CD4-positive, CD25-positive, alpha-beta regulatory T cell (primary cell): Measurements from ENCODE around the gene SSU72. TPM values are rescaled to one million over a fixed set of nuclear protein-coding genes. Genes with fewer than 3 reads are reported as not detected.

Experiments used
- ATAC-seq, 2 donors: fragments of 150-1000 bp; cut with Tn5 transposase; one replicate each; pipeline ENCODE4 v1.10.0; 2021; ENCODE audit warnings: low read depth in 2 of 2, moderate number of reproducible peaks in 2 of 2, moderate library complexity in 1 of 2
- DNase-seq, 3 donors: peaks; one replicate each; pipeline versions ENCODE4 v3.0.0 to v3.0.0-alpha.2; 2012 to 2022; ENCODE audit warnings: mixed read lengths in 1 of 3
- H3K27ac ChIP-seq: one replicate; pipeline ENCODE4 v1.7.0; 2013; ENCODE audit warnings: mild to moderate bottlenecking, low read length; ENCODE audit not compliant: insufficient read depth, poor library complexity, severe bottlenecking
- H3K27me3 ChIP-seq: one replicate; pipeline ENCODE4 v1.7.0; 2013; ENCODE audit warnings: low read length; ENCODE audit not compliant: control insufficient read depth, insufficient read depth
- H3K36me3 ChIP-seq: one replicate; pipeline ENCODE4 v1.7.0; 2013; ENCODE audit warnings: mild to moderate bottlenecking, low read length, moderate library complexity; ENCODE audit not compliant: control insufficient read depth, insufficient read depth
- H3K4me1 ChIP-seq: 2 replicates; pipeline ENCODE4 v1.7.0; 2013; ENCODE audit warnings: mild to moderate bottlenecking, low read length; ENCODE audit not compliant: insufficient read depth, control insufficient read depth, poor library complexity, severe bottlenecking
- H3K4me3 ChIP-seq: one replicate; pipeline ENCODE4 v1.7.0; 2013; ENCODE audit warnings: low read depth, mild to moderate bottlenecking, low read length, moderate library complexity
- H3K9me3 ChIP-seq, 2 experiments: 1 replicate in 1 of 2; 2 replicates in 1 of 2; pipeline ENCODE4 v1.7.0; 2013; ENCODE audit warnings: low read length in 2 of 2, mild to moderate bottlenecking in 1 of 2, moderate library complexity in 1 of 2; ENCODE audit not compliant: control insufficient read depth in 2 of 2
- H3K27ac Mint-ChIP-seq, 3 donors: one replicate each; pipeline ENCODE4 v1.8.0; 2020 to 2022; ENCODE audit warnings: mild to moderate bottlenecking in 3 of 3, mixed read lengths in 3 of 3, moderate library complexity in 2 of 3
- H3K27me3 Mint-ChIP-seq: one replicate; pipeline ENCODE4 v1.8.0; 2022; ENCODE audit warnings: mild to moderate bottlenecking, mixed read lengths
- H3K36me3 Mint-ChIP-seq: one replicate; pipeline ENCODE4 v1.8.0; 2020; ENCODE audit warnings: mixed read lengths
- H3K4me1 Mint-ChIP-seq, 4 donors: one replicate each; pipeline ENCODE4 v1.8.0; 2020 to 2022; ENCODE audit warnings: mixed read lengths in 4 of 4, mild to moderate bottlenecking in 1 of 4
- H3K4me3 Mint-ChIP-seq, 4 donors: one replicate each; pipeline ENCODE4 v1.8.0; 2020 to 2022; ENCODE audit warnings: mild to moderate bottlenecking in 4 of 4, mixed read lengths in 4 of 4, moderate library complexity in 3 of 4
- H3K9me3 Mint-ChIP-seq, 7 donors: one replicate each; pipeline ENCODE4 v1.8.0; 2020 to 2022; ENCODE audit warnings: mixed read lengths in 7 of 7, mild to moderate bottlenecking in 3 of 7, moderate library complexity in 2 of 7
- polyA plus RNA-seq, 4 donors: library from polyadenylated mRNA; unstranded; fragments of 300-500 nt; fragmentation: Illumina TruSeq; gene quantifications; one replicate each; pipeline ENCODE4 v1.2.3, GENCODE V29; 2021
- total RNA-seq: library from RNA; stranded (reverse); gene quantifications from one replicate; pipeline ENCODE4 v1.2.3, GENCODE V29; 2022

The SSU72 gene
- 104 TPM for total RNA-seq
- 100 to 1,000 TPM; 185 to 279 (median 217) TPM for polyA plus RNA-seq

DNA sequence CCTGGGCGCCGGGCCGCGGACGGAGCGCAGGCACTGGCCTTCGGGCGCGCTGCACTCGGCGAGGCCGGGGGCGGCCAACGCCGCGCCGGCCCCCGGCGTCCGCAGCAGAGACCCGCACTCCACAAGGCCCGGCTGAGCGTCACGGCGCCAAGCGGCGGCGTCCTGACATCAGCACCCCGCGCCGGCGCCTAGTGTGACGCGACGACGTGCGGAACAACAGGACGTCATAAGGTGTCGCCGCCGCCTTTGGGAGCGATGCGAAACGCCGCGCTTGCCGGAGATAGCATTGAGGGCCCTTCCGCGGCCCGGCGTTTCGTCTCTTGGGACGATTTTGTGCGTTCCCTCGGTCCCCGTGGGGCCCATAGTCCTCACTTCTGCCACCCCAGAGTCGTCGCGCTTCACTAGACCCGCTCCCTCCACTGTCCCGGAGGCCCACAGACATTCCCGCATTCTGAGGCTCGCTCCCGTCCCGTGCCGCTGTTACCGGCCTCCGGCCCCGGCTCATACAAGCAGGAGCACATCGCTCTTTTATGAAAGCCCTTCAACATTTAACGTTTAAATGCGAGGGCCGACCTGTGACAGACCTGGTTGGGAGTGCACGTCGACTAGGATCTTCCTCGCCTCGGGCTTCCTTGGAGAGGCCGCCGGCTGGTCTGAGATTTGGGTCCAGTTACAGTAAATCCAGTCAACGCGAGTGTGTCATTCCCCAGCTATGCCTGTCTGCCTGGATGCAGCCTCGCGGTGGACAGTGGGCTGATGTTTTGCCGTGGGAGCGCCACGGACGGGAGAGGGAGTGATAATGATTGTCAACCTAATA lies at the start of gene SSU72:
SSU72 (minus strand) TSS at position 143 of the 817 bp plus-strand sequence. CDS start 306 bp downstream, outside the sequence.
- peak; percentile 88 to 96 (median 94) for DNase-seq
- Mint-ChIP-seq H3K36me3 (peaks cover 7% of the 10 kb centered on the region), H3K4me1 (peaks cover 8 to 37% (median 20%) of the 10 kb centered on the region in 4 donors), H3K4me3 (peak within 1 kb of the TSS; percentile 94 to 98 (median 98)), H3K9me3 (peaks cover 0 to 3% (median 0%) of the 10 kb centered on the region in 7 donors), H3K27ac (peak within 1 kb of the TSS; percentile 99 to 100 (median 100)), H3K27me3 (peaks cover 21% of the 10 kb centered on the region)
- H3K4me1 ChIP-seq = peaks cover 33% of the 10 kb centered on the region
- no peaks in the 10 kb centered on the region for H3K9me3 ChIP-seq
- H3K36me3 ChIP-seq = no peaks in the 10 kb centered on the region
- peak within 1 kb of the TSS; percentile 96 for H3K27ac ChIP-seq
- H3K4me3 ChIP-seq = peak within 1 kb of the TSS; percentile 96
- ATAC-seq = peak; percentile 87 to 89
- H3K27me3 ChIP-seq = no peaks in the 10 kb centered on the region

DNA sequence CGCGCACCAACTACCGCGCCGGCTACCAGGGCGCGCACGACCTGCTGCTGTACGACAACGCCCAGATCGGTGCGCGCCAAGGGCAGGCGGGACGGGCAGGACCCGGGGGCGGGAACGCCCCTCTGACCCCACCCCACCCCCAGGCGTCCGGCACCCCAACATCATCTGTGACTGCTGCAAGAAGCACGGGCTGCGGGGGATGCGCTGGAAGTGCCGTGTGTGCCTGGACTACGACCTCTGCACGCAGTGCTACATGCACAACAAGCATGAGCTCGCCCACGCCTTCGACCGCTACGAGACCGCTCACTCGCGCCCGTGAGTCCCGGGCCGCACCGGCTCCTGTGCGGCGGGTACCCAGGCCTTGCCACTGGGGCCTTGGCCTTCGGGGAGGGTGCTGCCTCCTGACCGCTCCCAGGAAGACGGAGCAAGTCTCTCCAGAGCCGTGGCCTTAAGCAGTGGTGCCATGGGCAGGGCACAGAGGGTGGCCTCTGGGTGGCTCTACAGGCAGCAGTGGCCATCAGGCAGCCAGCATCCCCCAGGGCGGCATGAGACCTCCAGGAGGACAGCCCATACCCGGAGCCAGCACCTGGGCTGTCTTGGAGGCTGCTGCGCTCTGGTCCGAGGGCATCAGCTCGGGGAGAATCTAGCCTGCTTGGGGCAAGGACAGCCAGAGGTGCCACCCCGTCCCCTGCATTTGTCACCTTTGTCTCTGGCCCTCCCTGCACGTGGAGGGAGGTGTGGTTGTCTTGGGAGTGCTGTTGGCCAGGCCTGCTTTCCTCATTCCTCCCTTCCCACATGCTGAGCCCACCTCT lies 49.2 kb upstream of the SSU72 start:
- peak in 1 of 3 donors; percentile 1 for DNase-seq
- Histone ChIP-seq H3K36me3 (no peaks in the 10 kb centered on the region), H3K4me1 (no peaks in the 10 kb centered on the region), H3K9me3 (no peaks in the 10 kb centered on the region), H3K27me3 (no peaks in the 10 kb centered on the region), H3K27ac (no peak overlapping the region), H3K4me3 (no peak overlapping the region)
- H3K4me1 Mint-ChIP-seq = peaks cover 0 to 3% (median 0%) of the 10 kb centered on the region in 4 donors
- no peak for ATAC-seq
- no peaks in the 10 kb centered on the region for H3K27me3 Mint-ChIP-seq
- no peak overlapping the region for H3K27ac Mint-ChIP-seq
- peak overlapping the region in 1 of 4 donors; percentile 38 for H3K4me3 Mint-ChIP-seq
- H3K36me3 Mint-ChIP-seq = no peaks in the 10 kb centered on the region
- H3K9me3 Mint-ChIP-seq = no peaks in the 10 kb centered on the region

DNA sequence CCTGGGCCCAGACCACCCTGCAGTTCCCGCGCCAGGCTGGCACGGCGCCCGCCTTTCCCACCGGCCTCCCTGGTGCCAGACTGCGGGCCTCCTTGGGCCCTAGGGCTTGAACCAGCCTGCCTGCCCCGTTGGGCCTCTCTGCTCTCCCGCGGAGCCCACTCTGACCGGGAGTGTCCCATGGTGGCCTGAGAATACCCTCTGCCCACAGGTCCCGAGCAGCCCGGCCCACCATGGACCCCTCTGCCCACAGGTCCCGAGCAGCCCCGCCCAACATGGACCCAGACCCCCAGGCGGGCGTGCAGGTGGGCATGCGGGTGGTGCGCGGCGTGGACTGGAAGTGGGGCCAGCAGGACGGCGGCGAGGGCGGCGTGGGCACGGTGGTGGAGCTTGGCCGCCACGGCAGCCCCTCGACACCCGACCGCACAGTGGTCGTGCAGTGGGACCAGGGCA lies 48.5 kb upstream of the SSU72 start:
- no peak overlapping the region for H3K27ac ChIP-seq
- H3K9me3 Mint-ChIP-seq = no peaks in the 10 kb centered on the region
- H3K4me1 ChIP-seq = no peaks in the 10 kb centered on the region
- no peak for ATAC-seq
- H3K27me3 Mint-ChIP-seq = no peaks in the 10 kb centered on the region
- no peaks in the 10 kb centered on the region for H3K9me3 ChIP-seq
- no peaks in the 10 kb centered on the region for H3K36me3 ChIP-seq
- H3K4me3 ChIP-seq = no peak overlapping the region
- H3K36me3 Mint-ChIP-seq = no peaks in the 10 kb centered on the region
- H3K4me3 Mint-ChIP-seq = peak overlapping the region in 1 of 4 donors; percentile 79
- peaks cover 0 to 3% (median 0%) of the 10 kb centered on the region in 4 donors for H3K4me1 Mint-ChIP-seq
- DNase-seq = peak in 1 of 3 donors; percentile 0
- no peak overlapping the region for H3K27ac Mint-ChIP-seq
- H3K27me3 ChIP-seq = no peaks in the 10 kb centered on the region

DNA sequence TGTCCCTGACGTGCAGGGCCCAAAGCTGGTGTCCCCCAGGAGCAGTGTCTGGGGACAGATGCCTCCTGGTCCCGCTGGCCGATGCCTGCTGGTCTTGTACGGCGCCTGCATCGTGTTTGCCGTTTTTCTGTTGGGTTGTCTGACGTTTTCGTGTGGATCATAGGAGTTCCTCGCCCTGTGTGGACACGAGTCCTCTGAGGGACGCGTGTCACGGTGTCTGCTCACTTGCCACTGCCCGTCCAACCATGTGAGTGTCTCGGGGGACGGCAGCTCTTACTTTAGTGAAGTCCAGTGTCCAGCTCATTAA lies 48.1 kb upstream of the SSU72 start:
- Histone ChIP-seq H3K27me3 (no peaks in the 10 kb centered on the region), H3K9me3 (no peaks in the 10 kb centered on the region), H3K4me3 (no peak overlapping the region), H3K27ac (no peak overlapping the region), H3K36me3 (peaks cover 2% of the 10 kb centered on the region), H3K4me1 (no peaks in the 10 kb centered on the region)
- Mint-ChIP-seq H3K9me3 (no peaks in the 10 kb centered on the region), H3K4me3 (peak overlapping the region in 2 of 4 donors; percentile 79 to 93), H3K4me1 (peaks cover 0 to 3% (median 0%) of the 10 kb centered on the region in 4 donors), H3K27ac (peak overlapping the region in 2 of 3 donors; percentile 18 to 79), H3K36me3 (no peaks in the 10 kb centered on the region), H3K27me3 (no peaks in the 10 kb centered on the region)
- DNase-seq (no peak), ATAC-seq (no peak)

DNA sequence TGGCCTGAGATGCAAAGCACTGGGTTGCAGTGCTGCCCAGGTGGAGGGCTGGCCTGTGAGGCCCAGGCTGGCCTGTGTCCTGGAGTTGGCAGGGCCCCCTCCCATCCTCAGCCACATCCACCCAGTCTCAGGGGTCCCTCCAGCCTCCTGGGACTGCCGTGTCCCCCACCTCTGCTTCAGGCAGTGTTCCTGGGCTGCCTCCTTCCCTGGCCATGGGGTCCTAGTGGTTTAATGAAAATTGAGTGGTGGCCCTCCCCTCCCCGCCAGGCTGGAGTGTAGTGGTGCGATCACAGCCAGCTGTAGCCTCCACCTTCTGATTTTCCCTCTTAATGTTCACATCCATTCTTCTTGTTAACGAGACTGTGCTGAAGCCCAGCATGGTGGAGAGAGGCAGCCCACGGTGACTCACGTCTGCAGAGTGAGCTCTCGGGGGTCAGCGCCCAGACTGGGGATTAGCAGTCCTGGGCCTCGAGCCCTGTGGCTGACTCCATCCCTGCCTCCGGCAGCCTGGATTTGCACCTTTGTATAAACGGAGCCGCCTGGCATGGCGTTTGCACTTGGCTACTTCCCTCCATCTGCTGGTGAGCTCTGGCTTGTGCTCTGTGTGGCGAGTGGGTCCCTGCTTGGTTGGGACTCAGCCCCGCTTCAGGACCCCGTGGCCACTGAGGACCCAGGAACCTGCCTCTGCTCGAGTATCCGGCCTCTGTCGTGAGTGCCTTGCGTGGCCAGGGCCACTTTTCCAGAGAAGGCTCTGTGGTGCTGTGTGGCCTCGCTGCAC lies 47.5 kb upstream of the SSU72 start:
- Mint-ChIP-seq H3K27me3 (no peaks in the 10 kb centered on the region), H3K36me3 (peaks cover 5% of the 10 kb centered on the region), H3K9me3 (no peaks in the 10 kb centered on the region), H3K4me1 (peaks cover 0 to 7% (median under 1%) of the 10 kb centered on the region in 4 donors), H3K27ac (no peak overlapping the region), H3K4me3 (peak overlapping the region in 2 of 4 donors; percentile 38 to 79)
- DNase-seq = peak in 1 of 3 donors; percentile 0
- Histone ChIP-seq H3K9me3 (no peaks in the 10 kb centered on the region), H3K4me1 (peaks cover under 1% of the 10 kb centered on the region), H3K27me3 (no peaks in the 10 kb centered on the region), H3K27ac (no peak overlapping the region), H3K36me3 (peaks cover 2% of the 10 kb centered on the region), H3K4me3 (no peak overlapping the region)
- no peak for ATAC-seq

DNA sequence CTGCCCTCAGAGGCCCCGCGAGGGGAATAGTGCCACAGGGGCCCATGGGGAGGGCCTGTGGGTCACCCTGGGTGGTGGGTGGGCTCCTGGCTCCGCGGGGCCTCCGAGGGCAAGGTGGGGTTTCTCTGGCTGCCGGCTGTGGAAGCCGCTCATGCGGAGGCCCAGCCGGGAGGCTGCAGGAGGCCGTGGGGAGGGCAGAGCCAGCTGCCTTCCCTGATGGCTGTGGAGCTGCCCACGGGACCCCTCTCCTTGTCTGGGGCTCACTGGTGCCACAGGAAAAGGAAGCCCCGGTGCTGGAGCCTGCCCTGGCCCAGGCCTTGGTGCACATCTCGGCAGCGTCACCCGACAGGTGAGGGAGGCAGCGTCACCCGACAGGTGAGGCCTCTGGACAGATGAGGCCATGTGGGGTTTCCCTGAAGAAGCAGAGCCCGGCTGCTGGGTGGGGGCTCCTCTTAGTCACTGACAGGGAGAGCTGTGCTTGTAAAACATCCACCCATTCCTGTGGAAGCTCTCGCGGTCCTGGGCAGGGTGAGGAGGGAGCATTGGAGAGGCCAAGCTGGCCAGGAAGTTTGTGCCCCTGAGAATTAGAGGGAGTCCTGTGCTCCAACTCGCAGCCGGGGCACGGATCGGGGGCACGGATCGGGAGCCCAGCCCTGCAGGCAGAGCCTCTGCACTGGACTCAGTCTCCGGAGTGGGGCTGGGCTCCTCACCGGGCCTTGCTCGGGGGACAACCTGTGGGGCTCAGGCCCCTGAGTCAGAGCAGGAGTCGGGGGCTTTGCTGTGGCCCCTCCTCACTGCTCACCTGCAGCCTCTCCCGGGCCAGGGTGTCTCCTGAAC lies 46.7 kb upstream of the SSU72 start:
- Mint-ChIP-seq H3K4me3 (no peak overlapping the region), H3K27me3 (no peaks in the 10 kb centered on the region), H3K27ac (peak overlapping the region in 1 of 3 donors; percentile 38), H3K4me1 (peaks cover 0 to 12% (median 1%) of the 10 kb centered on the region in 4 donors), H3K36me3 (peaks cover 5% of the 10 kb centered on the region), H3K9me3 (no peaks in the 10 kb centered on the region)
- H3K27ac ChIP-seq = no peak overlapping the region
- no peak overlapping the region for H3K4me3 ChIP-seq
- no peak for ATAC-seq
- DNase-seq = no peak
- H3K36me3 ChIP-seq = peaks cover 2% of the 10 kb centered on the region
- peaks cover 8% of the 10 kb centered on the region for H3K4me1 ChIP-seq
- no peaks in the 10 kb centered on the region for H3K9me3 ChIP-seq
- H3K27me3 ChIP-seq = no peaks in the 10 kb centered on the region
